ENCODE measurements around the gene GPRC5D.

DNA sequence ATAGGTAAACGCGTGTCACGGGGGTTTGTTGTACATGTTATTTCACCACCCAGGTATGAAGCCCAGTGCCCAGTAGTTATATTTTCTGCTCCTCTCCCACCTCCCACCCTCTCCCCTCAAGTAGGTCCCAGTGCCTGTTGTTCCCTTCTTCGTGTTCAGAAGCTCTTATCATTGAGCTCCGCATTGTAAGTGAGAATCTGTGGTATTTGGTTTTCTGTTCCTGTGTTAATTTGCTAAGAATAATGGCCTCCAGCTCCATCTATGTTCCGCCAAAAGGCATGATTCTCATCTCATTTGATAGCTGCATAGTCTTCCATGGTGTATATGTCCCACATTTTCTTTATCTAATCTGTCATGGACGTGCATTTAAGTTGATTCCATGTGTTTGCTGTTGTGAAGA, 6.9 kb upstream of the GPRC5D start:
- TF ChIP-seq CTCF (IDR thresholded peaks at IDR 0.05; ENCODE audit: insufficient read depth, low read length) (no peak), GABPA (IDR thresholded peaks at IDR 0.05; ENCODE audit: low read depth) (no peak), REST (IDR thresholded peaks at IDR 0.05; ENCODE audit: insufficient replicate concordance, low read depth) (no peak)
